GM12878 (cell line): ENCODE measurements around the gene BBS9. TPM values are rescaled to one million over a fixed set of nuclear protein-coding genes. Genes with fewer than 3 reads are reported as not detected.

Source experiments
- ATAC-seq: fragments of 200-7000 bp; cut with Tn5 transposase; 3 replicates; pipeline ENCODE4 v1.9.1; 2020; ENCODE audit warnings: mild to moderate bottlenecking, moderate library complexity
- BruUV-seq: library from RNA; stranded (reverse); fragments of 400-500 nt; replicated peaks from 2 replicates; lab custom pipeline; 2021; lab: Mats Ljungman, UMichigan
- CTCF ChIA-PET: fragments of 300-600 bp; sonication (Branson Sonifier 250); formaldehyde crosslinking; extraction: SDS; loops from one replicate; lab custom pipeline; 2021; ENCODE audit warnings: inconsistent platforms; lab: Yijun Ruan, JAX
- POLR2A ChIA-PET: fragments of 350-600 bp; formaldehyde crosslinking; extraction: SDS; loops from one replicate; lab custom pipeline; 2021; ENCODE audit warnings: inconsistent platforms; lab: Charles Lee
- RAD21 ChIA-PET: fragments of 300-600 bp; sonication (Branson Sonifier 250); formaldehyde crosslinking; loops from one replicate; lab custom pipeline; 2023; ENCODE audit warnings: antibody characterized with exemption; ENCODE audit not compliant: unreplicated experiment; lab: Charles Lee
- SMC1A ChIA-PET: fragments of 300-600 bp; sonication (Branson Sonifier 250); formaldehyde crosslinking; loops from one replicate; lab custom pipeline; 2023; ENCODE audit not compliant: unreplicated experiment, uncharacterized antibody; lab: Charles Lee
- DNase-seq: peaks from one replicate; pipeline ENCODE4 v3.0.0-alpha.2; 2011; ENCODE audit warnings: low read depth, low spot score
- FAIRE-seq: peaks from 3 replicates; lab custom pipeline; 2011; peaks lifted over from hg19 to GRCh38; lab: Jason Lieb, UNC
- H2AFZ ChIP-seq: 2 replicates; pipeline ENCODE4 v1.6.0; 2011; ENCODE audit warnings: low read depth, low read length, control low read depth; ENCODE audit not compliant: control insufficient read depth
- H3K27ac ChIP-seq: 2 replicates; pipeline ENCODE4 v1.5.1; 2011; ENCODE audit warnings: control low read depth; ENCODE audit not compliant: control insufficient read depth, insufficient read depth
- H3K27me3 ChIP-seq, 2 experiments: replicated peaks in 1 of 2; 2 replicates each; pipeline versions ENCODE4 v1.6.0 to v1.6.1; 2011; ENCODE audit warnings: low read length in 1 of 2; ENCODE audit not compliant: control insufficient read depth in 2 of 2, insufficient read depth in 2 of 2
- H3K36me3 ChIP-seq, 2 experiments: 2 replicates each; pipeline ENCODE4 v1.5.1; 2011; ENCODE audit warnings: low read length in 1 of 2; ENCODE audit not compliant: control insufficient read depth in 2 of 2, insufficient read depth in 2 of 2
- H3K4me1 ChIP-seq: 2 replicates; pipeline ENCODE4 v1.6.1; 2011; ENCODE audit warnings: mild to moderate bottlenecking, low read length, moderate library complexity, mixed read lengths; ENCODE audit not compliant: control insufficient read depth, insufficient read depth
- H3K4me2 ChIP-seq: 2 replicates; pipeline ENCODE4 v1.6.0; 2011; ENCODE audit warnings: control low read depth; ENCODE audit not compliant: control insufficient read depth, insufficient read depth
- H3K4me3 ChIP-seq: fragments of 200-600 bp; sonication (generic); 2 replicates; pipeline ENCODE4 v1.5.1; 2016
- H3K79me2 ChIP-seq: 2 replicates; pipeline ENCODE4 v1.6.0; 2011; ENCODE audit warnings: low read length; ENCODE audit not compliant: control insufficient read depth, insufficient read depth
- H3K9ac ChIP-seq: 2 replicates; pipeline ENCODE4 v1.8.0; 2011; ENCODE audit warnings: low read length, control low read depth, mixed read lengths; ENCODE audit not compliant: control insufficient read depth, insufficient read depth
- H3K9me3 ChIP-seq: replicated peaks from 3 replicates; pipeline ENCODE4 v1.5.1; 2011; ENCODE audit warnings: mild to moderate bottlenecking, low read length; ENCODE audit not compliant: control insufficient read depth, insufficient read depth
- H4K20me1 ChIP-seq: 2 replicates; pipeline ENCODE4 v1.6.0; 2011; ENCODE audit not compliant: control insufficient read depth, insufficient read depth
- ASH2L ChIP-seq: fragments of 300-600, 200-600 bp; sonication (generic); IDR thresholded peaks from 2 replicates; pipeline ENCODE4 v1.6.1; 2017; ENCODE audit warnings: low read depth, mild to moderate bottlenecking, borderline replicate concordance
- BACH1 ChIP-seq: fragments of 450-650 bp; IDR thresholded peaks from 2 replicates; pipeline ENCODE4 v1.6.1; 2017; ENCODE audit warnings: mild to moderate bottlenecking, borderline replicate concordance
- CBX3 ChIP-seq: fragments of 200-600 bp; sonication (generic); IDR thresholded peaks from 2 replicates; pipeline ENCODE4 v1.6.1; 2016; ENCODE audit warnings: low read depth, borderline replicate concordance
- CHD2 ChIP-seq: IDR thresholded peaks from 2 replicates; pipeline ENCODE4 v1.6.1; 2011; ENCODE audit warnings: low read depth, low read length, improper control_type of control experiment, borderline replicate concordance
- EGR1 ChIP-seq, 2 experiments: IDR thresholded peaks; 1 replicate in 1 of 2; 2 replicates in 1 of 2; pipeline ENCODE4 v1.6.1; 2011 to 2012; ENCODE audit warnings: low read depth in 2 of 2, low read length in 2 of 2, borderline replicate concordance in 1 of 2, mild to moderate bottlenecking in 1 of 2, moderate library complexity in 1 of 2
- FOS ChIP-seq: IDR thresholded peaks from 3 replicates; pipeline ENCODE4 v1.6.1; 2011; ENCODE audit warnings: borderline replicate concordance; ENCODE audit not compliant: insufficient read length; ENCODE audit errors: extremely low read depth
- HDGF ChIP-seq: fragments of 450-650 bp; IDR thresholded peaks from 2 replicates; pipeline ENCODE4 v1.6.1; 2016; ENCODE audit warnings: antibody characterized with exemption
- IKZF2 ChIP-seq, 2 experiments: fragments of 450-650 bp; IDR thresholded peaks; 2 replicates each; pipeline ENCODE4 v1.6.1; 2017; ENCODE audit warnings: mild to moderate bottlenecking in 2 of 2, moderate library complexity in 2 of 2
- NFYB ChIP-seq: IDR thresholded peaks from 2 replicates; pipeline ENCODE4 v1.6.1; 2011; ENCODE audit warnings: low read depth, mild to moderate bottlenecking, low read length, improper control_type of control experiment, moderate library complexity; ENCODE audit not compliant: insufficient read depth
- RAD21 ChIP-seq: IDR thresholded peaks from 2 replicates; pipeline ENCODE4 v1.6.1; 2011; ENCODE audit warnings: mild to moderate bottlenecking, low read depth, low read length, moderate library complexity; ENCODE audit not compliant: insufficient read depth
- RUNX3 ChIP-seq: IDR thresholded peaks from 2 replicates; pipeline ENCODE4 v1.6.1; 2012; ENCODE audit warnings: low read length, inconsistent platforms
- SP1 ChIP-seq: IDR thresholded peaks from one replicate; pipeline ENCODE4 v1.6.1; 2011; ENCODE audit warnings: low read depth, low read length
- STAT1 ChIP-seq: fragments of 450-650 bp; conservative IDR thresholded peaks from 2 replicates; pipeline ENCODE4 v1.6.1; 2014; ENCODE audit warnings: antibody characterized with exemption, mild to moderate bottlenecking
- ZBTB33 ChIP-seq: fragments of 450-650 bp; IDR thresholded peaks from 2 replicates; pipeline ENCODE4 v1.6.1; 2017; ENCODE audit warnings: mild to moderate bottlenecking
- ZNF217 ChIP-seq: fragments of 450-650 bp; IDR thresholded peaks from 2 replicates; pipeline ENCODE4 v1.6.1; 2017; ENCODE audit warnings: antibody characterized with exemption, mild to moderate bottlenecking
- WGBS: methylation state at CpG from one replicate; pipeline ENCODE4 v1.1.6; 2016; ENCODE audit warnings: low lambda C conversion rate; ENCODE audit not compliant: insufficient replicate concordance, insufficient coverage; ENCODE audit errors: missing lambda C conversion rate; 5-methylcytosine and 5-hydroxymethylcytosine counted together
- in situ Hi-C: fragments of 300-500 bp; cut with MboI; formaldehyde crosslinking; loops from 9 replicates; pipeline ENCODE4 v1.14.3; 2018; ENCODE audit warnings: mixed read lengths
- intact Hi-C: fragments of 100-400 bp; cut with micrococcal nuclease; formaldehyde crosslinking; loops from one replicate; pipeline ENCODE4 v1.14.2; 2022; ENCODE audit not compliant: unreplicated experiment
- polyA plus RNA-seq, 11 experiments: library from polyadenylated mRNA; depleted of rRNA in 4 of 11; unstranded in 6 of 11; stranded (reverse) in 5 of 11; fragments of >200 nt; fragmentation: Nextera tagmentation in 4 of 11; fragmentation: Illumina TruSeq in 1 of 11; extraction: Ambion mirVana in 4 of 11; extraction: Trizol in 1 of 11; gene quantifications; 1 replicate in 1 of 11; 2 replicates in 10 of 11; pipeline versions ENCODE4 v1.2.1 to v1.2.3, GENCODE V29; 2011 to 2016; ENCODE audit warnings: inconsistent platforms in 2 of 11, missing spikeins in 2 of 11, low read depth in 1 of 11
- total RNA-seq, 4 experiments: library from RNA; depleted of rRNA in 3 of 4; stranded (reverse); fragments of >200 nt in 3 of 4; fragmentation: Illumina TruSeq in 1 of 4; extraction: Trizol in 1 of 4; gene quantifications; 2 replicates each; pipeline versions ENCODE4 v1.2.1 to v1.2.3, GENCODE V29; 2013 to 2021

BBS9 gene
- total and polyA plus RNA-seq, 10 of the 15 experiments (the other 5 are each of a cell fraction or from before 2014, with no cell fraction given), result 1.2 to 5.6 (median 2.3) TPM

- Histone ChIP-seq H3K9ac (no peak overlapping the region), H3K4me3 (no peak overlapping the region), H2AFZ (no peak overlapping the region)
- RAD21 ChIA-PET, result no interaction called here
- SMC1A ChIA-PET, result interaction anchor here (1.2 kb wide), 1 partner anchor 11 kb away, joined by 3 read pairs; no protein-coding TSS in a partner anchor
- in situ Hi-C loops, result no loop called here
- no peak for TF ChIP-seq HDGF
- TF ChIP-seq BACH1, result no peak
- TF ChIP-seq ASH2L, result no peak
- TF ChIP-seq EGR1 (IDR thresholded peaks at IDR 0.05; ENCODE audit: borderline replicate concordance in 1 of 2, low read depth in 2 of 2, low read length in 2 of 2), result no peak
- TF ChIP-seq, all 136 proteins: peak for 0
- no TSS peak for BruUV-seq
- H3K4me1 ChIP-seq, result no peaks in the 10 kb centered on the region
- ChIA-PET POLR2A (no interaction called here), CTCF (interaction anchor here (1.0 kb wide), 1 partner anchor 18 kb away, joined by 3 read pairs; no protein-coding TSS in a partner anchor)
- no peak overlapping the region for H3K4me2 ChIP-seq
- FAIRE-seq (no peak), ATAC-seq (no peak), DNase-seq (no peak)
- no peaks in the 10 kb centered on the region for H4K20me1 ChIP-seq
- no peaks in the 10 kb centered on the region for H3K79me2 ChIP-seq
- 19% methylated on average over 7 of the region's 7 CpGs for WGBS
- H3K27me3 ChIP-seq, result no peaks in the 10 kb centered on the region
- no peaks in the 10 kb centered on the region for H3K9me3 ChIP-seq
- no peak overlapping the region for H3K27ac ChIP-seq
- no peaks in the 10 kb centered on the region for H3K36me3 ChIP-seq
- intact Hi-C loops, result no loop called here
Measured at GRCh38 chr7:33649476-33650441, 520.4 kb downstream of the BBS9 start.

GRCh38 chr7:33650828-33651227, 521.5 kb downstream of the BBS9 start:
- CTCF ChIA-PET, result no interaction called here
- BruUV-seq, result no TSS peak
- TF ChIP-seq SP1, result no peak
- TF ChIP-seq RAD21, result no peak
- TF ChIP-seq CHD2, result no peak
- no peak for TF ChIP-seq NFYB
- no peak for TF ChIP-seq ZNF217
- no peak for TF ChIP-seq ZBTB33
- no peak for TF ChIP-seq CBX3
- no peak for TF ChIP-seq STAT1
- no peak for TF ChIP-seq FOS
- TF ChIP-seq IKZF2 (IDR thresholded peaks at IDR 0.05), result no peak
- TF ChIP-seq RUNX3, result no peak

More at GRCh38 chr7:33650828-33651227, 521.5 kb downstream of the BBS9 start:
- H2AFZ ChIP-seq, result no peak overlapping the region
- POLR2A ChIA-PET, result no interaction called here
- no peaks in the 10 kb centered on the region for H3K4me1 ChIP-seq
- no peaks in the 10 kb centered on the region for H4K20me1 ChIP-seq
- 31% methylated on average over 3 of the region's 3 CpGs for WGBS
- H3K27me3 ChIP-seq, result no peaks in the 10 kb centered on the region
- no peak overlapping the region for H3K4me3 ChIP-seq
- ATAC-seq, result no peak
- no peak for DNase-seq
- H3K79me2 ChIP-seq, result no peaks in the 10 kb centered on the region
- intact Hi-C loops (no loop called here), in situ Hi-C loops (no loop called here)
- no peak overlapping the region for H3K9ac ChIP-seq
- H3K36me3 ChIP-seq, result no peaks in the 10 kb centered on the region
- no peak overlapping the region for H3K4me2 ChIP-seq
- H3K9me3 ChIP-seq, result no peaks in the 10 kb centered on the region
- SMC1A ChIA-PET, result no interaction called here
- H3K27ac ChIP-seq, result no peak overlapping the region
- no peak for FAIRE-seq
- RAD21 ChIA-PET, result no interaction called here
